Omental fat pad (tissue), 4 donors: Measurements from ENCODE around the gene CEBPE. TPM values are rescaled to one million over a fixed set of nuclear protein-coding genes. Genes with fewer than 3 reads are reported as not detected.

Experiments
- ATAC-seq: fragments of 150-250 bp; one replicate; pipeline ENCODE4 v1.9.1; 2016; ENCODE audit warnings: mild to moderate bottlenecking, moderate library complexity; ENCODE audit not compliant: low FRiP score
- DNase-seq: peaks from one replicate; pipeline ENCODE4 v3.0.0-alpha.2; 2019; ENCODE audit warnings: low spot score
- CTCF ChIP-seq, 3 donors: fragments of 450-650 bp; IDR thresholded peaks; one replicate each; pipeline ENCODE4 v1.5.1; 2016 to 2017; ENCODE audit warnings: antibody characterized with exemption in 3 of 3, mild to moderate bottlenecking in 3 of 3, moderate library complexity in 2 of 3
- total RNA-seq, 4 donors: library from RNA; depleted of rRNA; stranded (reverse); fragments of >200 nt; gene quantifications; one replicate each; pipeline ENCODE4 v1.1.0, GENCODE V29; 2016

The CEBPE gene
- total RNA-seq, 4 donors from 2014 or later, result 0.36 to 2.7 (median 0.37) TPM; not detected in 1

GRCh38 chr14:23085458-23085857, 33.6 kb downstream of the CEBPE start:
- no peak for TF ChIP-seq CTCF (IDR thresholded peaks at IDR 0.05)
- no peak for DNase-seq
- ATAC-seq, result peak; percentile 44

- DNase-seq, result no peak
- no peak for ATAC-seq
- no peak for TF ChIP-seq CTCF (IDR thresholded peaks at IDR 0.05)
Measured at GRCh38 chr14:23080474-23080873, 38.6 kb downstream of the CEBPE start.

- no peak for TF ChIP-seq CTCF (IDR thresholded peaks at IDR 0.05)
- no peak for DNase-seq
- peak; percentile 20 for ATAC-seq
Measured at GRCh38 chr14:23079716-23080115, 39.3 kb downstream of the CEBPE start.

GRCh38 chr14:23078692-23079116, 40.4 kb downstream of the CEBPE start:
- ATAC-seq (peak; percentile 99), DNase-seq (peak; percentile 82)
- TF ChIP-seq CTCF (IDR thresholded peaks at IDR 0.05), result no peak

- no peak for ATAC-seq
- DNase-seq, result no peak
- no peak for TF ChIP-seq CTCF (IDR thresholded peaks at IDR 0.05)
Measured at GRCh38 chr14:23077962-23078361, 41.1 kb downstream of the CEBPE start.

GRCh38 chr14:23076785-23077408, 42.2 kb downstream of the CEBPE start:
- no peak for DNase-seq
- no peak for TF ChIP-seq CTCF (IDR thresholded peaks at IDR 0.05)
- ATAC-seq, result no peak

GRCh38 chr14:23074906-23075305, 44.1 kb downstream of the CEBPE start:
- ATAC-seq, result no peak
- no peak for TF ChIP-seq CTCF (IDR thresholded peaks at IDR 0.05)

More at GRCh38 chr14:23074906-23075305, 44.1 kb downstream of the CEBPE start:
- no peak for DNase-seq
